ENCODE measurements around the gene DNM3.
"Not testable (repeated sequence)": the region's sequence is repeated elsewhere in the genome, so short reads cannot be mapped to it uniquely, and the experiment has no call there.

Gene DNM3

GRCh38 chr1:172292840-172293239 is 451.5 kb downstream of the DNM3 start:
- FAIRE-seq (no peak), DNase-seq (ENCODE audit: insufficient read length, low spot score) (no peak)

GRCh38 chr1:172293429-172293828 is 452.1 kb downstream of the DNM3 start:
- DNase-seq (ENCODE audit: insufficient read length, low spot score): no peak
- FAIRE-seq: no peak

- DNase-seq (ENCODE audit: insufficient read length, low spot score): no peak
Measured at GRCh38 chr1:172298141-172298540, 456.8 kb downstream of the DNM3 start.

GRCh38 chr1:172298911-172299310 is 457.6 kb downstream of the DNM3 start:
- FAIRE-seq (no peak), DNase-seq (ENCODE audit: insufficient read length, low spot score) (no peak)

More at GRCh38 chr1:172298141-172298540, 456.8 kb downstream of the DNM3 start:
- FAIRE-seq: no peak

- DNase-seq (ENCODE audit: insufficient read length, low spot score) (no peak), FAIRE-seq (no peak)
Measured at GRCh38 chr1:172299515-172299914, 458.2 kb downstream of the DNM3 start.

GRCh38 chr1:172307508-172307907 is 466.2 kb downstream of the DNM3 start:
- FAIRE-seq; DNase-seq (ENCODE audit: insufficient read length, low spot score): not testable (repeated sequence)

- no peak for DNase-seq (ENCODE audit: insufficient read length, low spot score)
- no peak for FAIRE-seq
Measured at GRCh38 chr1:172308142-172308541, 466.8 kb downstream of the DNM3 start.

GRCh38 chr1:172308577-172308976 is 467.3 kb downstream of the DNM3 start:
- FAIRE-seq (no peak), DNase-seq (ENCODE audit: insufficient read length, low spot score) (no peak)

- DNase-seq (ENCODE audit: insufficient read length, low spot score): peak; percentile 12
- FAIRE-seq: no peak
Measured at GRCh38 chr1:172320733-172321132, 479.4 kb downstream of the DNM3 start.

- FAIRE-seq: no peak
- DNase-seq (ENCODE audit: insufficient read length, low spot score): no peak
Measured at GRCh38 chr1:172321451-172321850, 480.2 kb downstream of the DNM3 start.

- FAIRE-seq: no peak
- peak; percentile 57 for DNase-seq (ENCODE audit: insufficient read length, low spot score)
Measured at GRCh38 chr1:172322219-172323061, 481.1 kb downstream of the DNM3 start.

GRCh38 chr1:172323686-172324085 is 482.4 kb downstream of the DNM3 start:
- FAIRE-seq (no peak), DNase-seq (ENCODE audit: insufficient read length, low spot score) (no peak)

- DNase-seq (ENCODE audit: insufficient read length, low spot score): no peak
Measured at GRCh38 chr1:172324086-172324485, 482.8 kb downstream of the DNM3 start.

GRCh38 chr1:172324761-172325160 is 483.5 kb downstream of the DNM3 start:
- no peak for DNase-seq (ENCODE audit: insufficient read length, low spot score)
- FAIRE-seq: no peak

More at GRCh38 chr1:172324086-172324485, 482.8 kb downstream of the DNM3 start:
- no peak for FAIRE-seq

GRCh38 chr1:172325531-172325930 is 484.2 kb downstream of the DNM3 start:
- DNase-seq (ENCODE audit: insufficient read length, low spot score): no peak
- FAIRE-seq: no peak

- DNase-seq (ENCODE audit: insufficient read length, low spot score) (no peak), FAIRE-seq (no peak)
Measured at GRCh38 chr1:172326136-172326535, 484.8 kb downstream of the DNM3 start.

GRCh38 chr1:172328266-172328665 is 487.0 kb downstream of the DNM3 start:
- DNase-seq (ENCODE audit: insufficient read length, low spot score): no peak
- FAIRE-seq: no peak

GRCh38 chr1:172332230-172332629 is 490.9 kb downstream of the DNM3 start:
- FAIRE-seq (no peak), DNase-seq (ENCODE audit: insufficient read length, low spot score) (no peak)

GRCh38 chr1:172335377-172335776 is 494.1 kb downstream of the DNM3 start:
- DNase-seq (ENCODE audit: insufficient read length, low spot score) (no peak), FAIRE-seq (no peak)

GRCh38 chr1:172338295-172338735 is 497.0 kb downstream of the DNM3 start:
- FAIRE-seq (no peak), DNase-seq (ENCODE audit: insufficient read length, low spot score) (no peak)

- FAIRE-seq (no peak), DNase-seq (ENCODE audit: insufficient read length, low spot score) (no peak)
Measured at GRCh38 chr1:172339842-172340241, 498.5 kb downstream of the DNM3 start.

GRCh38 chr1:172340520-172340919 is 499.2 kb downstream of the DNM3 start:
- FAIRE-seq: no peak

More at GRCh38 chr1:172340520-172340919, 499.2 kb downstream of the DNM3 start:
- DNase-seq (ENCODE audit: insufficient read length, low spot score): no peak
